Osteoblast (primary cell): ENCODE results near the gene ARFGEF2. TPM values are rescaled to one million over a fixed set of nuclear protein-coding genes. Genes with fewer than 3 reads are reported as not detected.

Experiments
- DNase-seq: peaks from one replicate; pipeline ENCODE4 v3.0.0; 2011; ENCODE audit warnings: low spot score, mixed read lengths; ENCODE audit not compliant: insufficient read length; ENCODE audit errors: missing footprints
- H2AFZ ChIP-seq: 2 replicates; pipeline ENCODE4 v1.6.0; 2011; ENCODE audit warnings: mild to moderate bottlenecking, low read length
- H3K27ac ChIP-seq: 2 replicates; pipeline ENCODE4 v1.5.1; 2011; ENCODE audit warnings: mild to moderate bottlenecking, low read depth, low read length, moderate library complexity
- H3K27me3 ChIP-seq: 2 replicates; pipeline ENCODE4 v1.6.0; 2012; ENCODE audit warnings: mild to moderate bottlenecking, control low read depth, inconsistent platforms, low read length, moderate library complexity; ENCODE audit not compliant: insufficient read depth
- H3K36me3 ChIP-seq: 2 replicates; pipeline ENCODE4 v1.5.1; 2011; ENCODE audit warnings: mild to moderate bottlenecking, low read length, control low read depth, moderate library complexity; ENCODE audit not compliant: insufficient read depth
- H3K4me1 ChIP-seq: 2 replicates; pipeline ENCODE4 v1.5.1; 2011; ENCODE audit warnings: mild to moderate bottlenecking, low read length, control low read depth, moderate library complexity; ENCODE audit not compliant: insufficient read depth
- H3K4me2 ChIP-seq: 2 replicates; pipeline ENCODE4 v1.6.0; 2011; ENCODE audit warnings: mild to moderate bottlenecking, low read length; ENCODE audit not compliant: insufficient read depth
- H3K4me3 ChIP-seq: fragments of 200-600 bp; sonication (generic); 3 replicates; pipeline ENCODE4 v1.5.1; 2012; ENCODE audit warnings: mild to moderate bottlenecking, low read length, inconsistent platforms; ENCODE audit not compliant: insufficient read depth
- H3K79me2 ChIP-seq: 2 replicates; pipeline ENCODE4 v1.6.0; 2012; ENCODE audit warnings: mild to moderate bottlenecking, low read length, control low read depth, inconsistent platforms; ENCODE audit not compliant: insufficient read depth
- H3K9me3 ChIP-seq: 2 replicates; pipeline ENCODE4 v1.5.1; 2011; ENCODE audit warnings: low read depth, low read length, control low read depth
- H4K20me1 ChIP-seq: 2 replicates; pipeline ENCODE4 v1.6.0; 2012; ENCODE audit warnings: mild to moderate bottlenecking, low read length, control low read depth; ENCODE audit not compliant: insufficient read depth
- CTCF ChIP-seq: IDR thresholded peaks from 2 replicates; pipeline ENCODE4 v1.5.1; 2011; ENCODE audit warnings: mild to moderate bottlenecking, low read depth, low read length, moderate library complexity; ENCODE audit errors: extremely low read depth
- total RNA-seq: library from RNA; depleted of rRNA; stranded (reverse); fragments of >200 nt; gene quantifications from 2 replicates; pipeline ENCODE4 v1.2.3, GENCODE V29; 2012

Gene ARFGEF2
- total RNA-seq, 1 donor = 42.0 TPM

GRCh38 chr20:48919882-48920526 is 1.5 kb upstream of the ARFGEF2 start:
- Histone ChIP-seq H4K20me1 (peaks cover 12% of the 10 kb centered on the region), H3K4me2 (peak overlapping the region; percentile 98), H3K4me1 (peaks cover 27% of the 10 kb centered on the region), H3K9me3 (no peaks in the 10 kb centered on the region), H3K27me3 (peaks cover 4% of the 10 kb centered on the region), H3K27ac (no peak overlapping the region), H3K4me3 (no peak overlapping the region), H3K79me2 (peaks cover 44% of the 10 kb centered on the region), H3K36me3 (no peaks in the 10 kb centered on the region), H2AFZ (no peak overlapping the region)
- no peak for DNase-seq
- TF ChIP-seq CTCF = no peak

- peak overlapping the region; percentile 95 for H3K27ac ChIP-seq
- H3K4me2 ChIP-seq = peak overlapping the region; percentile 98
- no peak for DNase-seq
- H3K4me1 ChIP-seq = peaks cover 27% of the 10 kb centered on the region
- H3K9me3 ChIP-seq = no peaks in the 10 kb centered on the region
- H3K27me3 ChIP-seq = peaks cover 4% of the 10 kb centered on the region
- H3K36me3 ChIP-seq = no peaks in the 10 kb centered on the region
- peaks cover 16% of the 10 kb centered on the region for H4K20me1 ChIP-seq
- peaks cover 51% of the 10 kb centered on the region for H3K79me2 ChIP-seq
- H2AFZ ChIP-seq = peak overlapping the region; percentile 98
- no peak for TF ChIP-seq CTCF
- peak overlapping the region; percentile 98 for H3K4me3 ChIP-seq
Observed at GRCh38 chr20:48920527-48921167, 864 bp upstream of the ARFGEF2 start.

GRCh38 chr20:48921883-48922820 is 641 bp downstream of the ARFGEF2 start:
- TF ChIP-seq CTCF = no peak
- H3K36me3 ChIP-seq = no peaks in the 10 kb centered on the region
- H3K79me2 ChIP-seq = peaks cover 66% of the 10 kb centered on the region
- peaks cover 4% of the 10 kb centered on the region for H3K27me3 ChIP-seq
- peak overlapping the region; percentile 79 for H2AFZ ChIP-seq
- H3K4me3 ChIP-seq = peak overlapping the region; percentile 98
- DNase-seq = peak; percentile 94
- H3K9me3 ChIP-seq = no peaks in the 10 kb centered on the region
- H4K20me1 ChIP-seq = peaks cover 24% of the 10 kb centered on the region
- H3K27ac ChIP-seq = peak overlapping the region; percentile 95
- peak overlapping the region; percentile 98 for H3K4me2 ChIP-seq
- peaks cover 27% of the 10 kb centered on the region for H3K4me1 ChIP-seq
